Measurements from ENCODE around the gene NLRC5.
A peak's percentile ranks its signal among the peaks of the same experiment; 100 is the strongest.

Gene NLRC5

DNA sequence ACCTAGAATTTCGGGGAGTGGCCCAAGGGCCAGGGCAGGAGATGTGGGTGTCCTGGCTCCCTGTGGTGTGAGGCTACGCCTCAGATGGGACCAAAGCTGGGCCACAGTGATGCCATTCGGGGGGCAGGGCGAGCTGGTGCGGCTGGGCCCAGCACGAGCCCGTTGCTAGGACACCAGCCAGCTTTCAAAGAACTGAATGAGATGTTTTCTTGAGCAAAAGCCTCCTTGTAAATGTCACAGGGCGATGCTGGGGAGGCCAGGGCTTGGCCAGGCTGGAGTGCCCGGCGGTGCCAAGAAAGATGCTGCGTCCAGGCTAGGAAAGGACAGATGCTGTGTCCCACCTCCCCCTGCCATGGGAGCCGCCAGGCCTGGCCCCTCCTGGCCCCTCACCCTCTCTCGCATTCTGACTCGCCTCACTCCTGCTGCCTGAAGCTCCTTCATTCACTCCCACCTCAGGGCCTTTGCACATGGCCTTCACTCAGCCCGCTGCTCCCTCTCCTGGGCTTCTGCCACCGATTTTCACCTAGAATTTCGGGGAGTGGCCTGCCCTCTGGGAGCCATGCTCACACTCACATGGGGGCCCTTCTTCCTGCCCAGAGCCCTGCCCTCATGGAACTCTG, 142.1 kb downstream of the NLRC5 start:
- DNase-seq = peak; percentile 82 to 91

DNA sequence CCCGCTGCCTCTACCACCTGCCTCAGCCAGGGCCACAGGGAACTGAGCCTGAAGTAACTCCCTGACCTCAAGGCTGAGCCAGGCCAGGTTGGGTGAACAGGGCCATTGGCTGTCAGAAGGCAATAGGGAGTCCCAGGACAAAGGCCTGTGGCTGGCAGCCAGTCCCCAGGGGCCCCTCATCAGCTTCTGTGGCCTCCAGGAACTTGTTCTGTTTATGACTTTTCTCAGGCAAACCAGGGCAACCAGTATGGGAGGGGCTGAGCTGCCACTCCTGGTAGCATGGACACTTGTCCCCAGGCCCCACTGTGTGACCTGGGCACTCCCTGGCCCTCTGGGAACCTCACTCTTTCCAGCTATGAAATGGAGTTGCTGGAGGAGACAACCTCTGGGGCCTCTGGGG, 143.1 kb downstream of the NLRC5 start:
- DNase-seq = no peak

DNA sequence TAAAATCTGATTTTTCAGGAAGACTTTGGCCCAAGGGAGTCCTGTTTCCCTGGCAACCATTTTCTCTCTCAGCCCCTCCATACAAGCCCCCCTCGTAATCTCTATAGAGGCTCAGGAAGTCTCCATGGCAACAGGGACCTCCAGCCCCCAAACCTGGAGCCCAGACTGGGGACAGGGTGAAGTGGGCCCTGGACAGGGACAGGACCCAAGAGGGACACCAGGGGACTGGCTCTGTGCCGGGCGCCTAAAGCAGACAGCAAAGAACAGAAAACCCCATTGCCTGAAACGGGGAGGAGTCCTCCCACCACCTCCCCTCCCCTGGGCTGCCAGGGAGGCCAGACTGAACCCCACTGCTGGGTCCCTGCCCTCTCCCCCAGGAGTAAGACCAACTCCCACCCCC, 143.7 kb downstream of the NLRC5 start:
- DNase-seq = no peak
